Liver (tissue), 3 donors: ENCODE data around the gene APOL3.

Source experiments
- ATF3 ChIP-seq: IDR thresholded peaks from 2 replicates; pipeline ENCODE4 v1.6.1; 2016; ENCODE audit warnings: antibody characterized with exemption
- CTCF ChIP-seq: fragments of 150-350 bp; IDR thresholded peaks from 2 replicates; pipeline ENCODE4 v1.5.1; 2017; ENCODE audit warnings: improper control_type of control experiment, low read depth, low read length; ENCODE audit not compliant: missing input control
- EGR1 ChIP-seq, 2 donors: IDR thresholded peaks; 2 replicates each; pipeline ENCODE4 v1.6.1; 2016 to 2018; ENCODE audit warnings: antibody characterized with exemption in 2 of 2, low read depth in 2 of 2
- GABPA ChIP-seq, 2 donors: IDR thresholded peaks in 1 of 2; conservative IDR thresholded peaks in 1 of 2; 2 replicates each; pipeline ENCODE4 v1.6.1; 2016; ENCODE audit warnings: antibody characterized with exemption in 2 of 2, mild to moderate bottlenecking in 1 of 2, moderate library complexity in 1 of 2
- HNF4A ChIP-seq, 2 donors: conservative IDR thresholded peaks; 2 replicates each; pipeline ENCODE4 v1.6.1; 2016; ENCODE audit warnings: antibody characterized with exemption in 2 of 2, mild to moderate bottlenecking in 2 of 2
- HNF4G ChIP-seq: IDR thresholded peaks from 2 replicates; pipeline ENCODE4 v1.6.1; 2016; ENCODE audit warnings: antibody characterized with exemption
- MAX ChIP-seq: IDR thresholded peaks from 2 replicates; pipeline ENCODE4 v1.6.1; 2016; ENCODE audit warnings: antibody characterized with exemption
- RAD21 ChIP-seq, 2 donors: IDR thresholded peaks; 2 replicates each; pipeline ENCODE4 v1.6.1; 2016; ENCODE audit warnings: antibody characterized with exemption in 2 of 2, mild to moderate bottlenecking in 2 of 2
- REST ChIP-seq: IDR thresholded peaks from 2 replicates; pipeline ENCODE4 v1.6.1; 2016; ENCODE audit warnings: antibody characterized with exemption, mild to moderate bottlenecking
- SP1 ChIP-seq: IDR thresholded peaks from 2 replicates; pipeline ENCODE4 v1.6.1; 2018; ENCODE audit warnings: antibody characterized with exemption, mild to moderate bottlenecking
- TAF1 ChIP-seq: conservative IDR thresholded peaks from 2 replicates; pipeline ENCODE4 v1.6.1; 2016; ENCODE audit warnings: antibody characterized with exemption, mild to moderate bottlenecking
- ZBTB33 ChIP-seq: IDR thresholded peaks from 2 replicates; pipeline ENCODE4 v1.6.1; 2016; ENCODE audit warnings: antibody characterized with exemption
- donor health status: healthy.
- donor health status: healthy.

- TF ChIP-seq CTCF (no peak), SP1 (no peak), RAD21 (IDR thresholded peaks at IDR 0.05) (no peak), HNF4A (conservative IDR thresholded peaks at IDR 0.05) (no peak), GABPA (IDR thresholded peaks at IDR 0.05 in 1 of 2, conservative IDR thresholded peaks at IDR 0.05 in 1 of 2) (no peak), ZBTB33 (no peak), TAF1 (no peak), REST (no peak), EGR1 (IDR thresholded peaks at IDR 0.05; ENCODE audit: low read depth in 2 of 2) (no peak), MAX (no peak), HNF4G (no peak), ATF3 (no peak)
Measured at GRCh38 chr22:36171941-36172340, 11.4 kb upstream of the APOL3 start.
